ENCODE data around the gene PARP16. TPM values are rescaled to one million over a fixed set of nuclear protein-coding genes. Genes with fewer than 3 reads are reported as not detected.

PARP16 gene
- total RNA-seq, 4 donors from 2014 or later, result 11.2 to 19.0 (median 14.6) TPM

- intact Hi-C loops (cut with DNase I), result no loop called here
- WGBS, result 0% methylated on average over 20 of the region's 52 CpGs
- no peak for TF ChIP-seq CTCF (IDR thresholded peaks at IDR 0.05)
- no peak for TF ChIP-seq POLR2A (IDR thresholded peaks at IDR 0.05; ENCODE audit: low read depth)
- TF ChIP-seq POLR2AphosphoS5 (IDR thresholded peaks at IDR 0.05), result no peak
- Histone ChIP-seq H3K4me1 (peaks cover 16 to 39% (median 34%) of the 10 kb centered on the region in 4 donors), H3K36me3 (no peaks in the 10 kb centered on the region), H3K27me3 (no peaks in the 10 kb centered on the region), H3K4me3 (peak overlapping the region; percentile 64 to 90 (median 66)), H3K27ac (replicated peaks in 1 of 4) (peak overlapping the region; percentile 82 to 92 (median 88)), H3K9me3 (no peaks in the 10 kb centered on the region)
- no peak for DNase-seq (ENCODE audit: extremely low spot score)
These were observed 497 bp downstream of the PARP16 start for GRCh38 chr15:65286069-65286703.

GRCh38 chr15:65285291-65286068 lies 1.2 kb downstream of the PARP16 start:
- TF ChIP-seq EP300 (IDR thresholded peaks at IDR 0.05) (no peak), POLR2A (IDR thresholded peaks at IDR 0.05; ENCODE audit: low read depth) (no peak), CTCF (IDR thresholded peaks at IDR 0.05) (no peak), POLR2AphosphoS5 (IDR thresholded peaks at IDR 0.05) (no peak)
- no peak for DNase-seq (ENCODE audit: extremely low spot score)
- Histone ChIP-seq H3K4me3 (peak overlapping the region; percentile 64 to 90 (median 66)), H3K4me1 (peaks cover 16 to 39% (median 34%) of the 10 kb centered on the region in 4 donors), H3K36me3 (no peaks in the 10 kb centered on the region), H3K27ac (replicated peaks in 1 of 4) (peak overlapping the region; percentile 82 to 92 (median 88)), H3K9me3 (no peaks in the 10 kb centered on the region), H3K27me3 (no peaks in the 10 kb centered on the region)
- 69% methylated on average over 10 of the region's 10 CpGs for WGBS
- intact Hi-C loops (cut with DNase I), result no loop called here

GRCh38 chr15:65278480-65278879 lies 8.2 kb downstream of the PARP16 start:
- no peak for DNase-seq (ENCODE audit: extremely low spot score)
- intact Hi-C loops (cut with DNase I), result no loop called here
- H3K4me3 ChIP-seq, result no peak overlapping the region
- WGBS, result 74% methylated on average over 1 of the region's 1 CpG
- no peak overlapping the region for H3K27ac ChIP-seq (replicated peaks in 1 of 4)
- H3K4me1 ChIP-seq, result peaks cover 0 to 21% (median 6%) of the 10 kb centered on the region in 4 donors
- no peaks in the 10 kb centered on the region for H3K27me3 ChIP-seq
- H3K9me3 ChIP-seq, result no peaks in the 10 kb centered on the region
- TF ChIP-seq POLR2AphosphoS5 (IDR thresholded peaks at IDR 0.05), result no peak
- no peak for TF ChIP-seq CTCF (IDR thresholded peaks at IDR 0.05)
- no peak for TF ChIP-seq EP300 (IDR thresholded peaks at IDR 0.05)
- TF ChIP-seq POLR2A (IDR thresholded peaks at IDR 0.05; ENCODE audit: low read depth), result no peak
- peaks cover 0 to 17% (median 0%) of the 10 kb centered on the region in 4 donors for H3K36me3 ChIP-seq

GRCh38 chr15:65277015-65277414 lies 9.7 kb downstream of the PARP16 start:
- H3K36me3 ChIP-seq, result peaks cover 0 to 17% (median 0%) of the 10 kb centered on the region in 4 donors
- H3K9me3 ChIP-seq, result no peaks in the 10 kb centered on the region
- intact Hi-C loops (cut with DNase I), result no loop called here
- TF ChIP-seq EP300 (IDR thresholded peaks at IDR 0.05), result no peak
- WGBS, result 77% methylated on average over 1 of the region's 1 CpG
- peaks cover 0 to 10% (median 3%) of the 10 kb centered on the region in 4 donors for H3K4me1 ChIP-seq
- H3K27ac ChIP-seq (replicated peaks in 1 of 4), result no peak overlapping the region
- no peak for DNase-seq (ENCODE audit: extremely low spot score)
- H3K4me3 ChIP-seq, result no peak overlapping the region
- no peaks in the 10 kb centered on the region for H3K27me3 ChIP-seq

GRCh38 chr15:65275728-65276126 lies 11.0 kb downstream of the PARP16 start:
- DNase-seq (ENCODE audit: extremely low spot score), result no peak
- H3K36me3 ChIP-seq, result peaks cover 0 to 17% (median 0%) of the 10 kb centered on the region in 4 donors
- H3K27me3 ChIP-seq, result no peaks in the 10 kb centered on the region
- H3K4me3 ChIP-seq, result no peak overlapping the region
- H3K27ac ChIP-seq (replicated peaks in 1 of 4), result no peak overlapping the region
- no peak for TF ChIP-seq POLR2A (IDR thresholded peaks at IDR 0.05; ENCODE audit: low read depth)
- TF ChIP-seq EP300 (IDR thresholded peaks at IDR 0.05), result no peak
- TF ChIP-seq CTCF (IDR thresholded peaks at IDR 0.05), result no peak
- no peak for TF ChIP-seq POLR2AphosphoS5 (IDR thresholded peaks at IDR 0.05)
- WGBS, result 77% methylated on average over 2 of the region's 2 CpGs
- intact Hi-C loops (cut with DNase I), result no loop called here
- no peaks in the 10 kb centered on the region for H3K9me3 ChIP-seq
- H3K4me1 ChIP-seq, result peaks cover 2 to 20% (median 8%) of the 10 kb centered on the region in 4 donors

Measured in esophagus muscularis mucosa (tissue), 4 donors.